Measurements from ENCODE around the gene TJP3. TPM values are rescaled to one million over a fixed set of nuclear protein-coding genes. Genes with fewer than 3 reads are reported as not detected.
"Not testable (repeated sequence)": the region's sequence is repeated elsewhere in the genome, so short reads cannot be mapped to it uniquely, and the experiment has no call there.

TJP3 gene
- total RNA-seq, 1 donor from 2014 or later: not detected

GRCh38 chr19:3738477-3739220, 30.5 kb downstream of the TJP3 start:
- no peak for DNase-seq (ENCODE audit: low spot score)

- no peak for DNase-seq (ENCODE audit: low spot score)
These were observed 32.2 kb downstream of the TJP3 start for GRCh38 chr19:3740431-3740830.

GRCh38 chr19:3743486-3743885, 35.3 kb downstream of the TJP3 start:
- no peak for DNase-seq (ENCODE audit: low spot score)

GRCh38 chr19:3745363-3746045, 37.3 kb downstream of the TJP3 start:
- no peak for DNase-seq (ENCODE audit: low spot score)

GRCh38 chr19:3746371-3747056, 38.3 kb downstream of the TJP3 start:
- DNase-seq (ENCODE audit: low spot score): no peak

GRCh38 chr19:3748965-3749364, 40.8 kb downstream of the TJP3 start:
- no peak for DNase-seq (ENCODE audit: low spot score)

GRCh38 chr19:3750211-3750610, 42.0 kb downstream of the TJP3 start:
- DNase-seq (ENCODE audit: low spot score): no peak

GRCh38 chr19:3751236-3751635, 43.1 kb downstream of the TJP3 start:
- no peak for DNase-seq (ENCODE audit: low spot score)

- no peak for DNase-seq (ENCODE audit: low spot score)
These were observed 44.3 kb downstream of the TJP3 start for GRCh38 chr19:3752492-3752891.

GRCh38 chr19:3753631-3754410, 45.6 kb downstream of the TJP3 start:
- no peak for DNase-seq (ENCODE audit: low spot score)

GRCh38 chr19:3757705-3758104, 49.5 kb downstream of the TJP3 start:
- DNase-seq (ENCODE audit: low spot score): not testable (repeated sequence)

GRCh38 chr19:3758297-3758696, 50.1 kb downstream of the TJP3 start:
- DNase-seq (ENCODE audit: low spot score): not testable (repeated sequence)

GRCh38 chr19:3759482-3760254, 51.5 kb downstream of the TJP3 start:
- DNase-seq (ENCODE audit: low spot score): no peak

- DNase-seq (ENCODE audit: low spot score): no peak
These were observed 52.7 kb downstream of the TJP3 start for GRCh38 chr19:3760871-3761361.

GRCh38 chr19:3761382-3762129, 53.4 kb downstream of the TJP3 start, which contains the start of gene APBA3:
TSS of gene APBA3 (minus strand) at chr19:3761692. CDS start at chr19:3760264, 1,428 bp downstream.
- DNase-seq (ENCODE audit: low spot score): peak; percentile 91

- no peak for DNase-seq (ENCODE audit: low spot score)
These were observed 53.9 kb downstream of the TJP3 start for GRCh38 chr19:3762130-3762473.

- peak; percentile 100 for DNase-seq (ENCODE audit: low spot score)
These were observed 54.6 kb downstream of the TJP3 start, which contains the start of gene MRPL54 for GRCh38 chr19:3762501-3763459. TSS of gene MRPL54 (plus strand) at chr19:3762682. CDS start at chr19:3762701, 19 bp downstream.

GRCh38 chr19:3765121-3765520, 56.9 kb downstream of the TJP3 start:
- DNase-seq (ENCODE audit: low spot score): no peak

GRCh38 chr19:3765757-3766156, 57.6 kb downstream of the TJP3 start:
- not testable (repeated sequence) for DNase-seq (ENCODE audit: low spot score)
